Breast epithelium (tissue), 4 donors: ENCODE results near the gene KCNA2. TPM values are rescaled to one million over a fixed set of nuclear protein-coding genes. Genes with fewer than 3 reads are reported as not detected.

ENCODE experiments used
- DNase-seq, 2 donors: peaks; one replicate each; pipeline ENCODE4 v3.0.0-alpha.2; 2019; ENCODE audit warnings: low spot score in 2 of 2
- H3K27ac ChIP-seq, 2 donors: fragments of 200-600 bp; sonication (generic) in 1 of 2; one replicate each; pipeline ENCODE4 v1.5.1; 2016 to 2019; ENCODE audit warnings: mild to moderate bottlenecking in 1 of 2
- H3K27me3 ChIP-seq, 2 donors: fragments of 200-600 bp; sonication (generic) in 1 of 2; one replicate each; pipeline versions ENCODE4 v1.5.1 to v1.6.0; 2017 to 2019; ENCODE audit warnings: control low read depth in 1 of 2, mild to moderate bottlenecking in 1 of 2
- H3K36me3 ChIP-seq: fragments of 200-600 bp; one replicate; pipeline ENCODE4 v1.5.1; 2019
- H3K4me1 ChIP-seq, 2 donors: fragments of 200-600 bp; sonication (generic); one replicate each; pipeline ENCODE4 v1.5.1; 2016 to 2019; ENCODE audit warnings: control low read depth in 1 of 2
- H3K4me3 ChIP-seq, 3 donors: fragments of 200-600 bp; sonication (generic); 1 replicate in 2 of 3; 2 replicates in 1 of 3; pipeline ENCODE4 v1.5.1; 2016 to 2019; ENCODE audit warnings: mild to moderate bottlenecking in 3 of 3, moderate library complexity in 2 of 3
- H3K9me3 ChIP-seq, 2 donors: fragments of 200-600 bp; sonication (generic) in 1 of 2; one replicate each; pipeline ENCODE4 v1.5.1; 2016 to 2019; ENCODE audit warnings: control low read depth in 1 of 2
- POLR2A ChIP-seq: fragments of 450-650 bp; IDR thresholded peaks from one replicate; pipeline ENCODE4 v1.6.1; 2016; ENCODE audit warnings: antibody characterized with exemption, mild to moderate bottlenecking, moderate library complexity
- POLR2AphosphoS5 ChIP-seq, 3 donors: sonication (generic); formaldehyde crosslinking; IDR thresholded peaks; one replicate each; pipeline ENCODE4 v1.6.1; 2017; ENCODE audit warnings: antibody characterized with exemption in 3 of 3
- intact Hi-C: fragments of 100-400 bp; cut with DNase I; formaldehyde crosslinking; loops from one replicate; pipeline ENCODE4 v1.15.1; 2023; ENCODE audit warnings: low total_unique reads
- total RNA-seq, 3 donors: library from RNA; depleted of rRNA; stranded (reverse); fragments of >200 nt; gene quantifications; one replicate each; pipeline ENCODE4 v1.1.0, GENCODE V29; 2016
- TF ChIP-seq, protein P1 (sequence below), 3 donors: fragments of 450-650 bp; IDR thresholded peaks; one replicate each; pipeline ENCODE4 v1.5.1; 2016 to 2017; ENCODE audit warnings: antibody characterized with exemption in 3 of 3, mild to moderate bottlenecking in 3 of 3, moderate library complexity in 3 of 3

KCNA2 gene
- total RNA-seq, 3 donors from 2014 or later, result 0.33 to 13.8 (median 0.59) TPM

DNA sequence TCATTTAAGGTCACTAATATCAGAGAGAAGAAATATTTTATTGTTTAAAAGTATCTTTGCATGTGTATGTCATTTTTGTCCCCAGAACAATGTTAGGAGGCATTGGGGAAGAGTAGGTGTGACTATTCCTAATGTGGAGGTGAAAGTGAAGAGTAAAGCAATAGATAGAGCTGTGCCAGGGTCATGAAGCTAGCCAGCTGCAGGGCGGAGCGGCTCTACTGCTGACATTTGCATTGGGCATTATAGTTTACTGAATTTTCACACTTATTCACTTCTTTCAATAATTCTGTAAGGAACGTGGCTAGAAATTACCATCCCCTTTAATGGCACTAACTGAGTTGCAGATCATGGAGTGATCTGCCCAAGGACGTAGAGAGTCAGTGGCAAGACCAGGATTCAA, 35.3 kb downstream of the KCNA2 start:
- no peak for DNase-seq
- H3K4me3 ChIP-seq, result no peak overlapping the region
- no peaks in the 10 kb centered on the region for H3K36me3 ChIP-seq
- intact Hi-C loops, result no loop called here
- no peaks in the 10 kb centered on the region for H3K9me3 ChIP-seq
- no peaks in the 10 kb centered on the region for H3K4me1 ChIP-seq
- no peak overlapping the region for H3K27ac ChIP-seq
- peaks cover 0 to 5% of the 10 kb centered on the region in 2 donors for H3K27me3 ChIP-seq
- no peak for TF ChIP-seq POLR2A
- TF ChIP-seq, protein P1, sequence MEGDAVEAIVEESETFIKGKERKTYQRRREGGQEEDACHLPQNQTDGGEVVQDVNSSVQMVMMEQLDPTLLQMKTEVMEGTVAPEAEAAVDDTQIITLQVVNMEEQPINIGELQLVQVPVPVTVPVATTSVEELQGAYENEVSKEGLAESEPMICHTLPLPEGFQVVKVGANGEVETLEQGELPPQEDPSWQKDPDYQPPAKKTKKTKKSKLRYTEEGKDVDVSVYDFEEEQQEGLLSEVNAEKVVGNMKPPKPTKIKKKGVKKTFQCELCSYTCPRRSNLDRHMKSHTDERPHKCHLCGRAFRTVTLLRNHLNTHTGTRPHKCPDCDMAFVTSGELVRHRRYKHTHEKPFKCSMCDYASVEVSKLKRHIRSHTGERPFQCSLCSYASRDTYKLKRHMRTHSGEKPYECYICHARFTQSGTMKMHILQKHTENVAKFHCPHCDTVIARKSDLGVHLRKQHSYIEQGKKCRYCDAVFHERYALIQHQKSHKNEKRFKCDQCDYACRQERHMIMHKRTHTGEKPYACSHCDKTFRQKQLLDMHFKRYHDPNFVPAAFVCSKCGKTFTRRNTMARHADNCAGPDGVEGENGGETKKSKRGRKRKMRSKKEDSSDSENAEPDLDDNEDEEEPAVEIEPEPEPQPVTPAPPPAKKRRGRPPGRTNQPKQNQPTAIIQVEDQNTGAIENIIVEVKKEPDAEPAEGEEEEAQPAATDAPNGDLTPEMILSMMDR (IDR thresholded peaks at IDR 0.05), result no peak
- no peak for TF ChIP-seq POLR2AphosphoS5 (IDR thresholded peaks at IDR 0.05)

DNA sequence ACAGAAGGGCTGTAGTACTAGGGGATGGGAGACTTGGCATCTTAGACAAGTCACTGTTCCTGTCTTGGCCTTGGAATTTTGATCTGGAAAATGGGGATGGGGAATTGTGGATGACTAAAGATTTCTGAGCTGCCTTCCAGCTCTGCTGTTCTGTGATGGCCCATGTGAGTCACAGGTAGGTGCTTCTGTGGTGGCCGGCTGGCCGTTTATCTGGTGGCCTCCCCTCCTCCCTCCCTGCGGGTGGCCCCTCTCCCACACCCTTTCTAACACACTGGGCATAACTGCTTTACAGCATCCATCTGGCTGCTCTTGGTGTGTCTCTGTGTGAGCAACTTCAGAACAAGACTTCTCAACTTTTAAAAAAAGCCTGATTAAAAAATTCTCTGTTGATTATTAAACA, 35.9 kb downstream of the KCNA2 start:
- Histone ChIP-seq H3K36me3 (no peaks in the 10 kb centered on the region), H3K4me1 (no peaks in the 10 kb centered on the region), H3K27me3 (peaks cover 0 to 5% of the 10 kb centered on the region in 2 donors), H3K4me3 (no peak overlapping the region), H3K9me3 (no peaks in the 10 kb centered on the region), H3K27ac (no peak overlapping the region)
- no peak for DNase-seq
- intact Hi-C loops, result no loop called here
- no peak for TF ChIP-seq POLR2A
- TF ChIP-seq, protein P1 (IDR thresholded peaks at IDR 0.05), result no peak
- no peak for TF ChIP-seq POLR2AphosphoS5 (IDR thresholded peaks at IDR 0.05)

- intact Hi-C loops, result no loop called here
- TF ChIP-seq, protein P1 (IDR thresholded peaks at IDR 0.05), result no peak
- TF ChIP-seq POLR2A (no peak), POLR2AphosphoS5 (IDR thresholded peaks at IDR 0.05) (no peak)
- DNase-seq, result no peak
- no peak overlapping the region for H3K4me3 ChIP-seq
- no peaks in the 10 kb centered on the region for H3K4me1 ChIP-seq
- H3K27ac ChIP-seq, result no peak overlapping the region
- H3K36me3 ChIP-seq, result no peaks in the 10 kb centered on the region
- peaks cover 0 to 5% of the 10 kb centered on the region in 2 donors for H3K27me3 ChIP-seq
- H3K9me3 ChIP-seq, result no peaks in the 10 kb centered on the region
Measured at GRCh38 chr1:110566836-110567235, 39.3 kb downstream of the KCNA2 start.

- H3K9me3 ChIP-seq, result no peaks in the 10 kb centered on the region
- no peak overlapping the region for H3K4me3 ChIP-seq
- no peak for DNase-seq
- intact Hi-C loops, result no loop called here
- no peaks in the 10 kb centered on the region for H3K36me3 ChIP-seq
- no peak overlapping the region for H3K27ac ChIP-seq
- H3K4me1 ChIP-seq, result no peaks in the 10 kb centered on the region
- no peaks in the 10 kb centered on the region for H3K27me3 ChIP-seq
- no peak for TF ChIP-seq POLR2A
- TF ChIP-seq POLR2AphosphoS5 (IDR thresholded peaks at IDR 0.05), result no peak
- TF ChIP-seq, protein P1 (IDR thresholded peaks at IDR 0.05), result no peak
Measured at GRCh38 chr1:110565565-110565964, 40.6 kb downstream of the KCNA2 start.

DNA sequence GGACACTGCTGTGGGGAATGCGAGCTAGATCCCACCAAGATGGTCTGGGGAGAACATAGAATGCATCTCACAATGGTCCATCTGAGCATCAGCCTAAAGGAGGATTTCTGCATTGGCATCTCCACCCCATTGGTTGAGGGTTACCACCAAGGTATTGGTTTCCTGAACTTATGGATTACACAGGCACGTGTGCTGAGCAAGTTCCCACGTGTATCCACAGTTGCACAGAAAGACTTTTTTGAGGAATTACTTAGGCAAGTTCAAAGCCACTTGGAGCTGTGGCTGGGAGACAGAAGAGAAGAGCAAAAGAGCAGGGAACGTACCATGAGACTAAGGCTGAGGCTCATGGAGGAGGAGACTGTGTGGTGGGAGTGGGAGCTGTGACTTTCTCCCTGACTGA, 43.1 kb downstream of the KCNA2 start:
- Histone ChIP-seq H3K9me3 (no peaks in the 10 kb centered on the region), H3K27ac (no peak overlapping the region), H3K36me3 (no peaks in the 10 kb centered on the region), H3K4me3 (no peak overlapping the region), H3K27me3 (no peaks in the 10 kb centered on the region), H3K4me1 (no peaks in the 10 kb centered on the region)
- DNase-seq, result no peak
- TF ChIP-seq, protein P1 (IDR thresholded peaks at IDR 0.05), result no peak
- intact Hi-C loops, result no loop called here
